Measurements from ENCODE around the gene WASF3.

DNA sequence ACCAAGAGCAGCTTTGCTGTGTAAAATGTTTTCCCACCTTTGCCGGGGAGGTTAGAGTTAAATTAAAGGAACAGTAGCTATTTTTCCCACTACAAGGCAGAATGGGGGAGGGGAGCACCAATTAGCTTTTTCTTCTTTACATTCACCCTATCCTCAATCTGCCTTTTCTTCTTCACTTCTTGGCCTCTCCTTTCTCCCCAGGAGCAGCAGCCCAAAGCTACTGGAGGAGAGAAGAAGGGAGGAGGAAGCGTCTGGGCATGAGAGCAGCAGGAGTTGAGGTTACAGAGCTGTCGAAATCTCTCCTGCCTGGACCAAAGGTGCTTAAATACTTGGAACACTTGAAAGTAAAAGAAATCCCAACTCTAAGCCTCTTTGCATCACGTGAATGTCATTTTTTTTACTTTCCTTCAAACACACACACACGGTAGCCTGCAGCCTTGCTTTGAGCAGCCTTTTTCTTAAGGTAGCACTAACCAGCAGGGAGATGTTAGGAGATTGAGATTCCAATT, 39.0 kb upstream of the WASF3 start:
- no peak for TF ChIP-seq RFX5 (IDR thresholded peaks at IDR 0.05; ENCODE audit: low read depth, low read length)
- TF ChIP-seq SREBF2 (IDR thresholded peaks at IDR 0.05; ENCODE audit: low read length) = no peak
- TF ChIP-seq, protein P1, sequence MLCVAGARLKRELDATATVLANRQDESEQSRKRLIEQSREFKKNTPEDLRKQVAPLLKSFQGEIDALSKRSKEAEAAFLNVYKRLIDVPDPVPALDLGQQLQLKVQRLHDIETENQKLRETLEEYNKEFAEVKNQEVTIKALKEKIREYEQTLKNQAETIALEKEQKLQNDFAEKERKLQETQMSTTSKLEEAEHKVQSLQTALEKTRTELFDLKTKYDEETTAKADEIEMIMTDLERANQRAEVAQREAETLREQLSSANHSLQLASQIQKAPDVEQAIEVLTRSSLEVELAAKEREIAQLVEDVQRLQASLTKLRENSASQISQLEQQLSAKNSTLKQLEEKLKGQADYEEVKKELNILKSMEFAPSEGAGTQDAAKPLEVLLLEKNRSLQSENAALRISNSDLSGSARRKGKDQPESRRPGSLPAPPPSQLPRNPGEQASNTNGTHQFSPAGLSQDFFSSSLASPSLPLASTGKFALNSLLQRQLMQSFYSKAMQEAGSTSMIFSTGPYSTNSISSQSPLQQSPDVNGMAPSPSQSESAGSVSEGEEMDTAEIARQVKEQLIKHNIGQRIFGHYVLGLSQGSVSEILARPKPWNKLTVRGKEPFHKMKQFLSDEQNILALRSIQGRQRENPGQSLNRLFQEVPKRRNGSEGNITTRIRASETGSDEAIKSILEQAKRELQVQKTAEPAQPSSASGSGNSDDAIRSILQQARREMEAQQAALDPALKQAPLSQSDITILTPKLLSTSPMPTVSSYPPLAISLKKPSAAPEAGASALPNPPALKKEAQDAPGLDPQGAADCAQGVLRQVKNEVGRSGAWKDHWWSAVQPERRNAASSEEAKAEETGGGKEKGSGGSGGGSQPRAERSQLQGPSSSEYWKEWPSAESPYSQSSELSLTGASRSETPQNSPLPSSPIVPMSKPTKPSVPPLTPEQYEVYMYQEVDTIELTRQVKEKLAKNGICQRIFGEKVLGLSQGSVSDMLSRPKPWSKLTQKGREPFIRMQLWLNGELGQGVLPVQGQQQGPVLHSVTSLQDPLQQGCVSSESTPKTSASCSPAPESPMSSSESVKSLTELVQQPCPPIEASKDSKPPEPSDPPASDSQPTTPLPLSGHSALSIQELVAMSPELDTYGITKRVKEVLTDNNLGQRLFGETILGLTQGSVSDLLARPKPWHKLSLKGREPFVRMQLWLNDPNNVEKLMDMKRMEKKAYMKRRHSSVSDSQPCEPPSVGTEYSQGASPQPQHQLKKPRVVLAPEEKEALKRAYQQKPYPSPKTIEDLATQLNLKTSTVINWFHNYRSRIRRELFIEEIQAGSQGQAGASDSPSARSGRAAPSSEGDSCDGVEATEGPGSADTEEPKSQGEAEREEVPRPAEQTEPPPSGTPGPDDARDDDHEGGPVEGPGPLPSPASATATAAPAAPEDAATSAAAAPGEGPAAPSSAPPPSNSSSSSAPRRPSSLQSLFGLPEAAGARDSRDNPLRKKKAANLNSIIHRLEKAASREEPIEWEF (IDR thresholded peaks at IDR 0.05; ENCODE audit: insufficient replicate concordance, low read depth, low read length) = no peak
- no peak for TF ChIP-seq CREB1 (IDR thresholded peaks at IDR 0.05; ENCODE audit: low read depth)
- no peak for TF ChIP-seq ZNF274 (IDR thresholded peaks at IDR 0.05; ENCODE audit: insufficient read depth, insufficient read length)
